GM19395 (cell line): ENCODE measurements around the gene TUT7.
"Not testable (repeated sequence)": the region's sequence is repeated elsewhere in the genome, so short reads cannot be mapped to it uniquely, and the experiment has no call there.

Experiments used
- ATAC-seq: cut with Tn5 transposase; IDR thresholded peaks from one replicate; pipeline ENCODE4 v1.9.1; 2021; ENCODE audit warnings: mild to moderate bottlenecking, moderate library complexity; ENCODE audit not compliant: unreplicated experiment

TUT7 gene

GRCh38 chr9:86308687-86309086, 45.5 kb downstream of the TUT7 start:
- ATAC-seq, result no peak

DNA sequence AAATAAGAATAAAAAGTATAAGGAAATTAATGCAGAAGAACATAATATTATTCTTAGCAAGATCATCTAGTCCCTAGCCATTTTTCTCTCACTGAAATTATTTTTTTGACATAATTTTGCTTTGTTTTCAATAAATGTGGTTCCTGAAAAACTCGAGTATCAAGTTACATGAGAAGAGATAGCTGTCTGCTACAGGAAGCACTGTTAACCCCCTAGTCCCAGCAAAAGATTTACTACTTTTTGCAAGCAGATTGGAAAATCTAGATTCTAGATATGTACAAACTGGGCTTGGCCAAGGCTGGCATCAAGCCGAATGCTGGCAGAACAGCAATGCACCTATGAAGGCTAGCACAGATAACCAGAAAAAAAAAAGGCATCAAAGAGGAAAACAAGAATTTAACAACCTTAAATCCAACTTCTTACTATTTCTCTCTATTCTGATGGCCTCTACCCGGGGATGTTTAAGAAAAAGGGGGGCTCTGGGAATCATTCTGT, 49.9 kb downstream of the TUT7 start:
- no peak for ATAC-seq

DNA sequence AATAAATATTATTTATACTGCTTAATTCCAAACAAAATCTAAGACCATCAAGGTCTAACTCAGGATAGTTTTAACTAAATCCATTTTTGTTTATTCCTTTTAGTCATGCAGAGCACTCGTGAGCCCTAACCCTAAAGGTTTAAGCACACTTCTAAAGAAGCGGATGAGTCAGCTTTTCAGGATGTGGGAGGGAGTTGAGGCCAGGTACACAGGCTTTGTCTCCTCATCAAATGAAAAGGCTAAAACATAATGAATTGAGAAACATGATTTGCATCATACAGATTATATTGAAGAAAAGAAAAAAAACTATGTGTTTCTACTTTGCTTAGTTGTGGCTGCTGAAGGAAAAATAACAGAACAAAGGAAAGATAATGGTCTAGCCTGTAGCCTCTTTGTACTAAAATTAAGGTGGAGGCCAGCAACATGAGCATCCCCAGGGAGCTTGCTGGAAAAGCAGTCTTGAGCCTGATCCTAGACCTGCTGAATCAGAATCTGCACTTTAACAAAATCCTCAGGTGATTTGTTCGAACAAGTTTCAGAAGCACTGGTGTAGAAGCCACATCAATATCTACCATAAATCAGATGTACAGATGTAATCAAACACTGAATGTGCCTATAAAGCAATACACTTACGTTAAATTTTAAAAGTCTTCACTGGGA, 50.8 kb downstream of the TUT7 start:
- ATAC-seq, result no peak

DNA sequence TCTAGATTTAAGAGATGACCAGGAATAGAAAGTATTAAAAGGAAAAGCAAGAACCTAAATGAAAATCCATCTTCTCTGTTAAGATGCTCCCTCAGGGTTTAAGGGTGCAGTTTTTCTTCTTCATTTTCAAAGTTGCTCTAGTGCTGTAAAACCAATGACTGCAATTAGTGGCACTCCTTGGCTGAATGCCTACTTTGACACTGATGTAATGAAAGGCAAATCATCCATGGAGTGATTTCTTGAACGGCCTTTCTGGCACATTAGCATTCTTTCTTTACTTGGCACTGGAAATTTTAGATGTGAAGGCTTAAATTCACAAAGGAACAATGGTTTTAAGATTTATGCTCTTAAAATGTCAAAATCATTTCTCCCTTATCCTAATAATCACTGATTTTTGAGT, 52.5 kb downstream of the TUT7 start:
- no peak for ATAC-seq

DNA sequence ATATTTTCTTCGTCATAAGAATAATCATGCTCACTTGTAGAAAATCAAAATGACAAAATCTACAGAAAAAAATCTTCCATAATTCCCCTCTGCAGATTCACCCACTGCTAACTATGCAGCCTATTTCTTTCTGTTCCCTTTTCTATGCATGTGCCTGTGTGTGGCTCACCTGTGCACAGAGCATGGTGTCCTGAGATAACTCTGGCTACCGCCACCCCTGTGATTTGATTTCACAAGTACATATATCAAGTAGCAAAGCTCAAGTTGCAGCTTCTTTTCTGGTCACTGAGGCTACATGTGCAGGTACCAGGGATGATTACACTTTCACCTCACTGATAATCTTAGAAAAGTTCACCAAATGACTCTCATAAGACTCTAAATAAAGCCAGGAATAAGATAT, 53.5 kb downstream of the TUT7 start:
- no peak for ATAC-seq

DNA sequence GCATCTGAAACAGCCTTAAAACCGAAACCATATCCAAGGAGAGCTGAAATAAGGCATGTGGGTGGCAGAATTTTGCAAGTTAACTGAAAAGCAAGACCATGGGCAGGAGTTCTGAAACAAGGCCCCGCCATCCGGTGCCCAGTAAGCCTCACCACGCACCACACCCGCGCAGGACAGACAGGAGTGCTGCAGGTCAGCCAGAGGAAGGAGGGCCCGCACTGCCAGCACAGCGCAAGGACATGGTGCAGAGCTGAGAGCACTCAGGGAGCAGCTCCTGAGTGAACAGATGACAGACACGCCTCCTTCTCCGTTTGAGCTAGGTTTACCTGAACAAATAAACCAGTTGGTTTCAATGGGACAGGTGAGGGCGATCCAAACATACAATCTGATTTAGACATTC, 55.3 kb downstream of the TUT7 start:
- no peak for ATAC-seq

DNA sequence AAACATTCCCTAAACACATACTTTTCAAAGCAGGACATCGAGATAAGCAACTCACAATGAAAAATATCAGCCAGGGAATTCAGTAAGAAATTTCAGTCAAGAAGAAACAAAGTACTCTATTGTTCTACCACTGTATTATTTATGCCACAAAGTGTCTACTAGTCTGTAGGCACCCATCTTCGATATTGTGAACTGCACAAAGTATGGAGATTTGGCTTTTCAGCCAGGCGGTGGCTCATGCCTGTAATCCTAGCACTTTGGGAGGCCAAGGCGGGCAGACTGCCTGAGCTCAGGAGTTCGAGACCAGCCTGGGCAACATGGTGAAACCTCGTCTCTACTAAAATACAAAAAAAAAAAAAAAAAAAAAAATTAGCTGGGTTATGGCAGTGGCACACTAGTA, 63.9 kb downstream of the TUT7 start:
- ATAC-seq, result not testable (repeated sequence)

DNA sequence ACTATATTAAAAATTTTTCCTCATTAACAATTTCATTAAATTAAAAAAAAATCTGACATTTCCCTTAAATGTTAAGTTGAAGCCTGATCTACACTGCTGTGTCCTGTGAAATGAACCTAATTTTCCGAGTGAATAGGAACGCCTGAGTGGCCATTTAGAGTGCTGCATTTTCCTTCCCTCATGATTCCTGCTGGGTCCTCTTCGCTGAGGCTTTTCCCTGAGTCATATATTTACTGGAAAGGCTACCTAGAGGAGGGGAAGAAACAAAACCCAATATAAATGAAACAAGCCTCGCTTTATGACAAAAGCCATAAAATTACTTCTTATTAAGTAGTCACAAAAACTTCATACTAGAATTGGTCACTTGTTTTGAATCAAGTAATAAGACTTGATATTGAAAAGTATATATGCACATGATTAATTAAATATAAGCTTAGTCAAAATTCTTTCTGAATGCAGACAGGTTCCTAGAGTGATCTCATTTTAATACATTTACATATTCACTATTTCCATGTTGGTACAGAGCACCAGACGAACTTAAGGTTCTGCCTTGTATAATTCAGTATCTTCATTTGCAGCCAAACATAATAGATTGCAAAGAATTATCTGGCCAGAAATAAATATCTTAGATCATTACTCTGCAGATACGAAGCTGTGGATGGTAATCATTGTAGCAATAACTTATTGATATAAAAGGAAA, 65.6 kb downstream of the TUT7 start:
- no peak for ATAC-seq

DNA sequence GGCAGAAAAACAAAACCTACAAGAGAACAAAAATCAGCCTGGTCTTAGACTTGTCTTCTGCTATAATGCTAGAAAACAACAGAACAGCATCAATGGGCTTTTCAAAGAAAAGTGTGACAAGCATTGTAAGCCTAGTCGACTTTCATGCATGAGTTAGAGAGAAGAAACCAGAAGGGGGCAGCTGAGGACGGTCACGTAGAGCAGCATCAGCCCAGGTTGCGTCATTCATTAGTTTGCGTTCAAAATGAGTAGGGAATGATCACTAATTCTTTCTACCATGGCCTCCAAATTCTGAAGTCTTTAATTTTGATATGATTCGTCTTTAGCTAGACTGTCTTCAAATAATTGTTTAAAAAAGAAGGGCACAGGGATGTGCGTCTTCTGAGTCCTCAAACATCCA, 67.2 kb downstream of the TUT7 start:
- no peak for ATAC-seq

DNA sequence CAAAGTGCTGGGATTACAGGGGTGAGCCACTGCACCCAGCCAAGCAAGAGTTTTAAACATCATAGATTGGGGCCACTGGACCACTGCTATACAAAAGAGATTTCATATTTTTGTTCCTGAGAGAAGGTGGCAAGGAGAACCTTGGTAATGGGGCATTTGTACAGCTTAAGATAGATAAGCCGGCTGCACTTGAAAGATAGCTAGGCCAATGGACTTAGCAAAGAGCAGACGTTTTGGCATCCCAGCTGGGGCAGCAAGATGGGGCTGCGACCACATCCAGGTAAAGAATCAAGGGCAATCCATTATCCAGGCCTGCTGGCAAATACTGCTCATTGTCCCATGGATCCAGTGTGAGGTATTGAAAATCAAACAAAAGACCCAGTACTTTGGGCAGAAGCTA, 67.9 kb downstream of the TUT7 start:
- ATAC-seq, result no peak

- no peak for ATAC-seq
Observed at GRCh38 chr9:86285261-86285660, 68.9 kb downstream of the TUT7 start.

- ATAC-seq, result peak; percentile 25
Observed at GRCh38 chr9:86282979-86283535, 71.2 kb downstream of the TUT7 start.

DNA sequence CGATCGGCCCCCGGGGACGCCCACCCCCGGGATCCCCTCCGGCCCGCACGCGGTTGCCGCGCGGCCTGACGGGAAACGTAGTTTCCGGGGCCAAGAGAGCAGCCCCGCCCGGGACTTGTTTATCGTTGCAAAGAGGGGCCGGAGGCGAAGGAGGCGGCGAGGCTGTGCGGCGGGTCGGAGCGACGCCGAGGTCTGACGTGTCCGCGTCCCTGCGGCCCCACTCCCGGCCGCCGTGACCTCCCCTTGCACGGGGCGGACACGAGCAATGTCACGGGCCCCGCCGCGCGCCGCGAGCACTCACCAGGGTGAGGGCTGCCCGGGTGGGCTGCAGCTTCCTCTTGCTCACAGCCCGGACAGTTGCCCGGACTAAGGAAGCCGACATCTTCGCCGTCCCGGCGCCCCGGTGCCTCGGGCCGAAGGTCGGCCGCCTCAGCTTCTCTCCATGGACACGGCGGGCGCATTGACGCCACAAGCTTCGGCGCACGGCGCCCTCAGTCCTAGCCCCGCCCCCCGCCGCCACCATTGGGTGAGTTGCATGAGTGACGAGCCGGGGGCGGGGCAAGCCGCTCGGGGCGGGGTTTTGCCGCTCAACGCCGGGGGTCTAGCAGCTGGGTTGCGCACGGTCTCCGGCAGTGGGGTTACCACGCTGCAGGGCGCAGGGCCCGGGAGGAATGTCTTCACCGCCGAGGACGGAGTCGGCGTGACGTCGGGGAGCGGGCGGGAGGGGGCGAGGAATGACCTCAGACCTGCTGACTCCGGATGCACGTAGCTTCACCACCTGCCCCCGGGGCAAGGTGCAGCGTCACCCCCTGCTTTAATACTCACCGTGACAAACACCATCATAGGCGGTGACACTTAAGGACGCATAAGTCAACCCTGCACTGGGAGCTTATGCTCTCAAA, 71.9 kb downstream of the TUT7 start, which contains the start of gene ISCA1:
TSS of gene ISCA1 (minus strand) at position 462 of the 902 bp plus-strand sequence. CDS start at position 382, 80 bp downstream.
- peak; percentile 86 for ATAC-seq

DNA sequence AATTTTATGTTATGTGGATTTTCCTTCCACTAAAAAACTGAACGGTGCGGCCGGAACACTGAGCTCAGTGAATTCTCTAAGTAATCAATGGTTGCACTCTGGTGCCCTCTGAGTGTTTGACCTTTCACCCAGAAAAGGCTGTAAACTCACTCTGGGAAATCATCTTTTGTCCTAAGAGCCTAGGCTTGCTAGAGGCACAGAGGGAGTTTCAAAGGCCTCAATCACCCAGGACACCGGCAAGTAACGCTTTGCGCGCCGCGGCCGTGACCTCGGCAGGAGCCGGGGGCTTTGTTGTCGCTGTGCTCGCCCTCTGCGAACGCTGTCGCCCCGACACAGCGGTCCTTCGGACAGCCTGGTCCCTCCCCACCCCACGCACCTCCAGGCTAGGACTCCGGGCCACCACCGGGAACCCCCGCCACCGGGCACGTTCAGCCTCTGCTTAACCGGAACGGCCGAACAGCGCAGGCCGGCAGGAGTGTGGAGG, 72.6 kb downstream of the TUT7 start:
- peak; percentile 39 for ATAC-seq

- ATAC-seq, result no peak
Observed at GRCh38 chr9:86280580-86280979, 73.6 kb downstream of the TUT7 start.

GRCh38 chr9:86279839-86280238, 74.4 kb downstream of the TUT7 start:
- no peak for ATAC-seq

- no peak for ATAC-seq
Observed at GRCh38 chr9:86277072-86277471, 77.1 kb downstream of the TUT7 start.

GRCh38 chr9:86275962-86276361, 78.2 kb downstream of the TUT7 start:
- no peak for ATAC-seq

DNA sequence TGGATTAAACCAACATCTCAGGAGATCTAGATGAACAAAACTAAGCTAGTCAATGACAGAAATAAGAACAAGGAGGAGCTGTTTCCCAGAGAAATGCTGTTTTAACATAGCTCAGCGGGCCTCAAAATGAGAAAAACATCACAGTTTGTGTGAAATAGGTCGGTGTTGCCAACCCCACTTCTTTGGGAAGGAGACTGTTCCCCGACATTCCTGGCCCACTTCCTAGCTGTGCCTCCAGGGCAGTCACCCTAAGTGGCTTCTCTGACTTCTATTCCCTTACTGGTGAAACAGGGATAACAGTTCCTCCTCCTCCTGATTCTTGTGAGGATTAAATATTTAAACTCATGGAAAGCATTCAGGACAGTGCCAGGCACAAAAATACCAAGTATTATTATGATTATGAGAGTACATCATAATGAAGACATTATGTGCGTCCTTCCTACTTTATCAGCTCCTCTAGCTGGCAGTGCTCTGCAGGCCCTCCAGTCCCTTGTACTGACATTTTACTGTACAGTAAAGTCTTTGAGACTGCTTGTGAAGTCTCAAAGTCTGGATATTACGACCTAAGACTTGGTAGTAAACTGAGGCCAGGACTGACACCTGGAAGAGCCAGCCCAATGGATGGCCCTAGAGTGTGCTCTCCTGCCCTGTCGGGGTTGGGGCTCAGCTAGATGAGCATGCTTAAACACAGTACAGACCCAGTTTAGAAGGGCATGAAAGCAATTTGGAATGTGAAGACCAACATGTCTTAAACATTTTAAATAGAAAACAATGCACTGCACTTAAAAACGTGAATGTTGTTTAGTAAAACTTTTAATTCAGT, 79.2 kb downstream of the TUT7 start:
- no peak for ATAC-seq

DNA sequence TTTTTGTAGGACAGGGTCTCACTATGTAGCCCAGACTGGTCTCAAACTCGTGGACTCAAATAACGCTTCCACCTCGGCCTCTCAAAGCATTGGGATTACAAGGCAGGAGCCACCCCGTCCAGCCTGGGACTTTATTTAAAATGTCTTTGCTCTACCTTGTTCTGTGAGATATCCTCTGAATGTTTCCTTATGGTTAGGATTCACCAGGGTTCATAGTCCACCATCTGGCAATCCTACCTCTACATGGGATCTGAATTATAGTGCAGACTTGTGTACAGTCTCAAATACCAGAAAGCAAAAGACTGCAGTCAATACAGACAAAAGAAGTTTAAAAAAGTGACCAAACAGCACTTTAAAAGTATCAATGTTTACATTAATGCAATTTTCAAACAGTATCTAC, 82.0 kb downstream of the TUT7 start:
- ATAC-seq, result no peak
